BJ (cell line): ENCODE measurements around the gene OVAAL. TPM values are rescaled to one million over a fixed set of nuclear protein-coding genes. Genes with fewer than 3 reads are reported as not detected.

Source experiments
- CTCF ChIA-PET: fragments of 350-600 bp; formaldehyde crosslinking; extraction: SDS; loops from one replicate; lab custom pipeline; 2021; ENCODE audit warnings: antibody characterized with exemption, inconsistent platforms; lab: Yijun Ruan, JAX
- POLR2A ChIA-PET: fragments of 300-600 bp; sonication (Branson Sonifier 250); formaldehyde crosslinking; extraction: SDS; loops from one replicate; lab custom pipeline; 2021; ENCODE audit warnings: antibody characterized with exemption; lab: Charles Lee
- DNase-seq: peaks from one replicate; pipeline ENCODE4 v3.0.0-alpha.2; 2011; ENCODE audit warnings: low read depth
- H3K27me3 ChIP-seq: 2 replicates; pipeline ENCODE4 v1.6.0; 2011; ENCODE audit warnings: low read length; ENCODE audit not compliant: control insufficient read depth, insufficient read depth
- H3K36me3 ChIP-seq: 2 replicates; pipeline ENCODE4 v1.5.1; 2011; ENCODE audit warnings: low read length; ENCODE audit not compliant: control insufficient read depth, insufficient read depth
- H3K4me3 ChIP-seq: 2 replicates; pipeline ENCODE4 v1.5.1; 2011; ENCODE audit warnings: low read depth, mild to moderate bottlenecking, control low read depth, low read length
- polyA plus RNA-seq: library from polyadenylated mRNA; depleted of rRNA; stranded (reverse); fragments of >200 nt; gene quantifications from 2 replicates; pipeline ENCODE4 v1.2.3, GENCODE V29; 2011
- TF ChIP-seq, protein P1 (sequence below): IDR thresholded peaks from 2 replicates; pipeline ENCODE4 v1.5.1; 2011; ENCODE audit warnings: low read depth, mild to moderate bottlenecking, control low read depth, inconsistent platforms, low read length, moderate library complexity; ENCODE audit not compliant: insufficient read depth

The OVAAL gene
- polyA plus RNA-seq, 1 experiment = not detected

DNA sequence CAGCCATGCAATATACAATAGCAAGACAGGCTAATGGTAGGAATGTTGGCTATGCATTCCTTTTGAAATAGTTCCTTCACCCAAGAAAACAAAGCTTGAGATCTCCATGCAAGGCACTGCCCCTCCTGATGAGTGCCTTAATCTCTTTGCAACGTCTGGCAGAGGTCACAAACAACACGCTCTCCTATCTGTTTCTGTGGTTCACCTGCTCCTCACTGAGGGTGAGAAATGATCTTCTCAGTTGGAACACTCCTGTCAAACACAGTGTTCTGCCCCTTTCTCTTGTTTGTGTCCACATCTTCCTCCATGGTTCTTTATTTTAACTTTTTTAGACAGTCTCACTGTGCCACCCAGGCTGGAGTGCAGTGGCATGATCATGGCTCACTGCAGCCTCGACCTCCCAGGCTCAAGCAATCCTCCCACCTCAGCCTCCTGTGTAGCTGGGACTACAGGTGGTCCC is 51.8 kb downstream of the OVAAL start:
- DNase-seq = no peak
- Histone ChIP-seq H3K27me3 (no peaks in the 10 kb centered on the region; the same call in 1 of the 2 replicates), H3K36me3 (no peaks in the 10 kb centered on the region), H3K4me3 (no peak overlapping the region)
- TF ChIP-seq, protein P1, sequence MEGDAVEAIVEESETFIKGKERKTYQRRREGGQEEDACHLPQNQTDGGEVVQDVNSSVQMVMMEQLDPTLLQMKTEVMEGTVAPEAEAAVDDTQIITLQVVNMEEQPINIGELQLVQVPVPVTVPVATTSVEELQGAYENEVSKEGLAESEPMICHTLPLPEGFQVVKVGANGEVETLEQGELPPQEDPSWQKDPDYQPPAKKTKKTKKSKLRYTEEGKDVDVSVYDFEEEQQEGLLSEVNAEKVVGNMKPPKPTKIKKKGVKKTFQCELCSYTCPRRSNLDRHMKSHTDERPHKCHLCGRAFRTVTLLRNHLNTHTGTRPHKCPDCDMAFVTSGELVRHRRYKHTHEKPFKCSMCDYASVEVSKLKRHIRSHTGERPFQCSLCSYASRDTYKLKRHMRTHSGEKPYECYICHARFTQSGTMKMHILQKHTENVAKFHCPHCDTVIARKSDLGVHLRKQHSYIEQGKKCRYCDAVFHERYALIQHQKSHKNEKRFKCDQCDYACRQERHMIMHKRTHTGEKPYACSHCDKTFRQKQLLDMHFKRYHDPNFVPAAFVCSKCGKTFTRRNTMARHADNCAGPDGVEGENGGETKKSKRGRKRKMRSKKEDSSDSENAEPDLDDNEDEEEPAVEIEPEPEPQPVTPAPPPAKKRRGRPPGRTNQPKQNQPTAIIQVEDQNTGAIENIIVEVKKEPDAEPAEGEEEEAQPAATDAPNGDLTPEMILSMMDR = no peak
- CTCF ChIA-PET = interaction anchor here (0.9 to 1.2 kb wide), 5 partner anchors 8 to 251 kb away, joined by 3 to 4 read pairs (median 4); no protein-coding TSS in a partner anchor
- POLR2A ChIA-PET = interaction anchor here (0.9 kb wide), 2 partner anchors 11 to 15 kb away, joined by 3 to 4 read pairs; no protein-coding TSS in a partner anchor

GRCh38 chr1:180611016-180611930 is 52.5 kb downstream of the OVAAL start:
- Histone ChIP-seq H3K4me3 (no peak overlapping the region), H3K27me3 (no peaks in the 10 kb centered on the region; the same call in 1 of the 2 replicates), H3K36me3 (no peaks in the 10 kb centered on the region)
- CTCF ChIA-PET = interaction anchor here (0.9 kb wide), 1 partner anchor 113 kb away, joined by 4 read pairs; no protein-coding TSS in a partner anchor
- POLR2A ChIA-PET = interaction anchor here (0.9 kb wide), 1 partner anchor 10 kb away, joined by 4 read pairs; no protein-coding TSS in a partner anchor
- DNase-seq = no peak
- TF ChIP-seq, protein P1 = no peak

GRCh38 chr1:180612632-180613031 is 53.9 kb downstream of the OVAAL start:
- ChIA-PET CTCF (no interaction called here), POLR2A (no interaction called here)
- Histone ChIP-seq H3K36me3 (no peaks in the 10 kb centered on the region), H3K4me3 (no peak overlapping the region), H3K27me3 (no peaks in the 10 kb centered on the region; the same call in 1 of the 2 replicates)
- TF ChIP-seq, protein P1 = no peak
- DNase-seq = no peak

- Histone ChIP-seq H3K36me3 (no peaks in the 10 kb centered on the region), H3K27me3 (no peaks in the 10 kb centered on the region; the same call in 1 of the 2 replicates), H3K4me3 (no peak overlapping the region)
- ChIA-PET POLR2A (no interaction called here), CTCF (no interaction called here)
- TF ChIP-seq, protein P1 = no peak
- DNase-seq = no peak
These were observed 56.0 kb downstream of the OVAAL start for GRCh38 chr1:180614730-180615129.
